Thoracic aorta endothelial cell (primary cell): ENCODE measurements around the gene MMP20. TPM values are rescaled to one million over a fixed set of nuclear protein-coding genes. Genes with fewer than 3 reads are reported as not detected.

Experiments
- total RNA-seq: library from RNA; depleted of rRNA; stranded (reverse); fragments of >200 nt; gene quantifications from 2 replicates; pipeline ENCODE4 v1.2.3, GENCODE V29; 2012

Gene MMP20, protein sequence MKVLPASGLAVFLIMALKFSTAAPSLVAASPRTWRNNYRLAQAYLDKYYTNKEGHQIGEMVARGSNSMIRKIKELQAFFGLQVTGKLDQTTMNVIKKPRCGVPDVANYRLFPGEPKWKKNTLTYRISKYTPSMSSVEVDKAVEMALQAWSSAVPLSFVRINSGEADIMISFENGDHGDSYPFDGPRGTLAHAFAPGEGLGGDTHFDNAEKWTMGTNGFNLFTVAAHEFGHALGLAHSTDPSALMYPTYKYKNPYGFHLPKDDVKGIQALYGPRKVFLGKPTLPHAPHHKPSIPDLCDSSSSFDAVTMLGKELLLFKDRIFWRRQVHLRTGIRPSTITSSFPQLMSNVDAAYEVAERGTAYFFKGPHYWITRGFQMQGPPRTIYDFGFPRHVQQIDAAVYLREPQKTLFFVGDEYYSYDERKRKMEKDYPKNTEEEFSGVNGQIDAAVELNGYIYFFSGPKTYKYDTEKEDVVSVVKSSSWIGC
- not detected in 2 replicates for total RNA-seq

GRCh38 chr11:102625177-102625576 lies at the start of gene MMP20:
MMP20 (minus strand) TSS chr11:102625332; CDS start chr11:102625319, 13 bp downstream.

GRCh38 chr11:102530558-102530957 lies 94.6 kb downstream of the MMP20 start, which contains the start of gene MMP7:
MMP7 (minus strand) TSS chr11:102530747; CDS start chr11:102530700, 47 bp downstream.

Other genes starting within 250 kb of the MMP20 start
- 242 and 254 TPM in 2 replicates for gene TMEM123, start 172.6 kb downstream of the MMP20 start, total RNA-seq
- 0.57 TPM in 1 of 2 replicates, not detected in the other for gene MMP7, start 94.6 kb downstream of the MMP20 start, total RNA-seq
- gene MMP27, start 80.4 kb upstream of the MMP20 start, total RNA-seq: not detected in 2 replicates
- gene MMP8, start 99.6 kb upstream of the MMP20 start, total RNA-seq: not detected in 2 replicates
- 2.4 and 12.9 TPM in 2 replicates for gene MMP10, start 155.3 kb upstream of the MMP20 start, total RNA-seq
- 5.2 and 2,491 TPM in 2 replicates for gene MMP1, start 172.8 kb upstream of the MMP20 start, total RNA-seq
- 0.07 and 0.13 TPM in 2 replicates for gene MMP3, start 218.3 kb upstream of the MMP20 start, total RNA-seq
- not detected in 2 replicates for gene MMP12, start 249.7 kb upstream of the MMP20 start, total RNA-seq